Bronchial epithelial cell (primary cell): ENCODE data around the gene VWA5B1. TPM values are rescaled to one million over a fixed set of nuclear protein-coding genes. Genes with fewer than 3 reads are reported as not detected.

ENCODE experiments used
- DNase-seq: peaks from one replicate; pipeline ENCODE4 v3.0.0-alpha.2; 2010; ENCODE audit warnings: low read depth
- FAIRE-seq: peaks from 2 replicates; lab custom pipeline; 2011; peaks lifted over from hg19 to GRCh38; lab: Jason Lieb, UNC
- H3K27me3 ChIP-seq: 2 replicates; pipeline ENCODE4 v1.5.1; 2011; ENCODE audit warnings: low read length; ENCODE audit not compliant: control insufficient read depth, insufficient read depth
- H3K36me3 ChIP-seq: 2 replicates; pipeline ENCODE4 v1.5.1; 2011; ENCODE audit warnings: low read length; ENCODE audit not compliant: control insufficient read depth, insufficient read depth
- H3K4me3 ChIP-seq: 2 replicates; pipeline ENCODE4 v1.5.1; 2011; ENCODE audit warnings: mild to moderate bottlenecking, low read depth, low read length, control low read depth
- total RNA-seq: library from RNA; depleted of rRNA; stranded (reverse); fragments of >200 nt; gene quantifications from 2 replicates; pipeline ENCODE4 v1.2.1, GENCODE V29; 2014
- TF ChIP-seq, protein P1 (sequence below): IDR thresholded peaks from 2 replicates; pipeline ENCODE4 v1.5.1; 2011; ENCODE audit warnings: mild to moderate bottlenecking, moderate library complexity, low read length, control low read depth, inconsistent platforms; ENCODE audit not compliant: insufficient read depth, severe bottlenecking

Gene VWA5B1
- total RNA-seq, 1 donor from 2014 or later, result not detected

DNA sequence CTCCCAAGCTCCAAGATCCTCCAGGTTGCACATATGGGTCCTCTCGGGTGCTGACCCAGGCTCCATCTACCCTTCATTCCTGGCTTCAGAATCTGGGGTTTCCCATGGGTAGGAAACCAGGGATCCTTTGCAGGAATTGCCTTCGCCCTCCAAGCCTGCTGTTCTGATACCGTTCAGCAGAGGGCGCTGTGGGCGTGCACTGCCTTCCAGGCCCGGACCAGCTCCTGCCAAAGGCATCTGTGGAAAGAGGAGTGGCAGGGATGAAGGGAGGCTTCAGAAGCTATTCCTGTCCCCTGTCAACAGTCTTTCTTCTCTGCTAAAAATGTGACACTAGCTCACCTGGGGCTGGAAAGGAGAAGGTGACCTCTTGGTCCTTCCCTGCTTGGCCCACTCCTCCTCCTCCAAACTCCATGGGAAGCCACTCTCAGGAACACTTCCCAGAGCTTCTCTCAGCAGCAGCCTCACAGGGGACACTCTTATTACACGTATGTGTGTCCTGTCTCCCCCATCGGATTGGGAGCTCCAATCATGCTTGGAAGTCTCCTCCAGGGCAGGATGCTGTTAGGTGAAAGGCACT is 71.2 kb downstream of the VWA5B1 start:
- no peaks in the 10 kb centered on the region for H3K36me3 ChIP-seq
- peak; percentile 40 for FAIRE-seq
- TF ChIP-seq, protein P1, sequence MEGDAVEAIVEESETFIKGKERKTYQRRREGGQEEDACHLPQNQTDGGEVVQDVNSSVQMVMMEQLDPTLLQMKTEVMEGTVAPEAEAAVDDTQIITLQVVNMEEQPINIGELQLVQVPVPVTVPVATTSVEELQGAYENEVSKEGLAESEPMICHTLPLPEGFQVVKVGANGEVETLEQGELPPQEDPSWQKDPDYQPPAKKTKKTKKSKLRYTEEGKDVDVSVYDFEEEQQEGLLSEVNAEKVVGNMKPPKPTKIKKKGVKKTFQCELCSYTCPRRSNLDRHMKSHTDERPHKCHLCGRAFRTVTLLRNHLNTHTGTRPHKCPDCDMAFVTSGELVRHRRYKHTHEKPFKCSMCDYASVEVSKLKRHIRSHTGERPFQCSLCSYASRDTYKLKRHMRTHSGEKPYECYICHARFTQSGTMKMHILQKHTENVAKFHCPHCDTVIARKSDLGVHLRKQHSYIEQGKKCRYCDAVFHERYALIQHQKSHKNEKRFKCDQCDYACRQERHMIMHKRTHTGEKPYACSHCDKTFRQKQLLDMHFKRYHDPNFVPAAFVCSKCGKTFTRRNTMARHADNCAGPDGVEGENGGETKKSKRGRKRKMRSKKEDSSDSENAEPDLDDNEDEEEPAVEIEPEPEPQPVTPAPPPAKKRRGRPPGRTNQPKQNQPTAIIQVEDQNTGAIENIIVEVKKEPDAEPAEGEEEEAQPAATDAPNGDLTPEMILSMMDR, result peak; percentile 93
- DNase-seq, result peak; percentile 42
- H3K4me3 ChIP-seq, result no peak overlapping the region
- H3K27me3 ChIP-seq, result peaks cover 11% of the 10 kb centered on the region

DNA sequence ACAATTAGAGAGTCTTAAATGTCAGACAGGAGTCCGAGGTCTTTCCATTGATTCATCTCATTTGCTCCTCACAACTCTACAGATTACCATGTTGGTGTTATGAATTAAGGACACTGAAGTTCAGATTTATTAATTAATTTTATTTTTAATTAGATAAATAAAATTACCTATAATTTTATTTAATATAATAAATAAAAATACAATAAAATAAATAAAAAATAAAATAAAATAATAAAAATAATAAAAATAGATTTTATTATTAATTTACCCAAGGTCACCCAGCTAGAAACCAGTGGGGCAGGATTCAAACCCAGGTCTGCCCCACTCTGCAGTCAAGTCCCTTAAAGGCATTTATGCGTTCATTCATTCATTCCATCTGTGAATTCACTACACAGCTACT is 72.2 kb downstream of the VWA5B1 start:
- Histone ChIP-seq H3K27me3 (peaks cover 20% of the 10 kb centered on the region), H3K4me3 (no peak overlapping the region), H3K36me3 (no peaks in the 10 kb centered on the region)
- DNase-seq (no peak), FAIRE-seq (no peak)
- TF ChIP-seq, protein P1, result no peak

DNA sequence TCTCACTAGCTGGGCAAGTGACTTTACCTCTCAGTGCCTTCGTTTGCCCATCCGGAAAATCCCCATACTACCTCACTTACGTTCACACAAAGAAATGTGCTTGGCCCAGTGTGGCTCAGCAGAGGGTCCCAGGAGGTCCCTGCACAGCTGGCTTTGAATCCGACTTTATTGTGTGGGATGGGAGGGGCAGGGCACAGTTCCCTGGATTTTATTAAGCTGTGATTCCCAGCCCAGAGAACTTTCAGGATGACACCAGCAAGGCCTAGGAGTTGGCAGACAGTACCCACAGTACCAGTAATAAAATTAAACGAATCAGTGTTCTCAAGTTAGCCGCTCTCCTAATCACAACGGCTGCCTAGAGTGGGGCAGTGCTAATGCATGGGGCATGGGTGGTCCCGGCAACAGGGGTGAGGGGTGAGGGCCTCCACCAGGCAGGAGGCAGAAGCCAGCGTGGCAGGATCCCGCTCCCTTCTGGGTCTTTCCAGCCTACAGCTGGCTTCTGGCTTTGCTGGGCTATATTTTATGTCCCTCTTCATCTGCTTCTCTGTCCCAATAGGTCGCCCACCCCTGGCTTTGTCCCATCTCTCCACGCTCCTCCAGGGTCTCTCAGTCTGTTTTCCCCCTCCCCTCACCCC is 74.9 kb downstream of the VWA5B1 start:
- FAIRE-seq (no peak), DNase-seq (no peak)
- Histone ChIP-seq H3K4me3 (no peak overlapping the region), H3K27me3 (peaks cover 23% of the 10 kb centered on the region), H3K36me3 (no peaks in the 10 kb centered on the region)
- TF ChIP-seq, protein P1, result no peak

DNA sequence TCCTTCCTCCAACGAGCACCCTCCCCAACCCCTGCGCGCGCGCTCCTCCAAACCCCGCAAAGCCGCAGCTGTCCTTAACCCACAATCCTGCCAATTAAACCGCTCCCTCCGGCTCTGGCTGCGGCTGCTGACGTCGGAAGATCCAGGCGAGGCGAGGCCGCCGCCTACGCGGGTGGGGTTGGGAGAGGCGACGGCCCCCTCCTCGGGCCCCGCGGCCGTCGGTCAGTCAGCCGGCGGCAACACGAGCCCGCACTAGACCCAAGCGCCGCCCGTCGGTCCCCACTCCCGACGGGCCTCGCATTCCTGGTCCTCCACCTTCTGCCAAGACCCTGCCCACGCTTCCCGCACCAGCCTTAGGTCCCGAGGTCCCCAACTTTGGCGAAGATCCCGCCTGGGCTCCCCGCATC is 75.4 kb downstream of the VWA5B1 start:
- no peak for DNase-seq
- Histone ChIP-seq H3K27me3 (peaks cover 23% of the 10 kb centered on the region), H3K36me3 (no peaks in the 10 kb centered on the region), H3K4me3 (no peak overlapping the region)
- TF ChIP-seq, protein P1, result no peak
- no peak for FAIRE-seq

DNA sequence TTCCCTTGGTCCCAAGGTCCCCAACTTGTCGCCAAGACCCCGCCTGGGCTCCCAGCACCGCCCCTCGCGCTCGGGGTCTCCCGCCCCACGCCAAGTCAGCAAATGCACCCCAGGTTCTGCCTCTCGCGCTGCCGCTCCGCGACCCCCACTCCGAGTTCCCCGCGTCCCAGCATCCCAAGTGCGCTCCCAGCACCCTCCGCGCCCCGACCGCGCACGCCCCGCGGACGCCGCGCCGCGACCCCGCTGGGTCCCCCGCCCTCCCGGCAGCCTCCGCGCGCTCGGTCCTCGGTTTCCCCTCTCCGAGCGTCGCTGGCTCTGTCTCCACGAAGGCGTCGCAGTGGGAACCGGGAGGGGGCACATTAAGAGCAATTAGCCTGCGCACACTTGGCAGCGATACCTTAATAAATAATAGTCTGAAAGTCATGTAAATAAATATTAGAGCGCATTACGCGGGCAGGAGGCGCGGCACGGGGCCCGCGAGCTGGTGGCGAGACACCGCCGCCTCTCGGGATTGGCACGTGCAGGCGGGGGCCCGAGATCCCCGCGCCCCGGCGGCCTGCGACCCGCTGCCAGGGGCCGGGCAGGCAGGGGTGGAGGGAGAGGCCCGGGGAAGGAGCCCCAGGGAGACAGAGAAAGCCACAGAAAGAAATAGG is 75.9 kb downstream of the VWA5B1 start:
- Histone ChIP-seq H3K36me3 (no peaks in the 10 kb centered on the region), H3K4me3 (peak overlapping the region; percentile 7), H3K27me3 (peaks cover 23% of the 10 kb centered on the region)
- FAIRE-seq (no peak), DNase-seq (no peak)
- TF ChIP-seq, protein P1, result no peak
